IMR-90 (cell line): ENCODE data around the gene ANXA1.

Source experiments
- BHLHE40 ChIP-seq: fragments of 150-350 bp; IDR thresholded peaks from 2 replicates; pipeline ENCODE4 v1.6.1; 2016; ENCODE audit warnings: mild to moderate bottlenecking, low read depth, low read length
- CEBPB ChIP-seq: IDR thresholded peaks from 2 replicates; pipeline ENCODE4 v1.6.1; 2012; ENCODE audit warnings: low read depth, low read length, improper control_type of control experiment
- CHD1 ChIP-seq: IDR thresholded peaks from 2 replicates; pipeline ENCODE4 v1.6.1; 2012; ENCODE audit warnings: low read depth, low read length, improper control_type of control experiment
- MAFK ChIP-seq: IDR thresholded peaks from 2 replicates; pipeline ENCODE4 v1.6.1; 2012; ENCODE audit warnings: low read depth, low read length, improper control_type of control experiment
- MXI1 ChIP-seq: IDR thresholded peaks from 2 replicates; pipeline ENCODE4 v1.6.1; 2012; ENCODE audit warnings: low read depth, mild to moderate bottlenecking, low read length, moderate library complexity, borderline replicate concordance
- POLR2A ChIP-seq: IDR thresholded peaks from 2 replicates; pipeline ENCODE4 v1.6.1; 2012; ENCODE audit warnings: mild to moderate bottlenecking, low read depth, low read length
- RCOR1 ChIP-seq: IDR thresholded peaks from 2 replicates; pipeline ENCODE4 v1.6.1; 2012; ENCODE audit warnings: mild to moderate bottlenecking, low read length, improper control_type of control experiment; ENCODE audit not compliant: insufficient replicate concordance
- SMC3 ChIP-seq: fragments of 150-350 bp; IDR thresholded peaks from 2 replicates; pipeline ENCODE4 v1.6.1; 2016; ENCODE audit warnings: low read depth, mild to moderate bottlenecking, antibody characterized with exemption, low read length, moderate library complexity
- TF ChIP-seq, protein P1 (sequence below): conservative IDR thresholded peaks from 2 replicates; pipeline ENCODE4 v1.5.1; 2012; ENCODE audit warnings: mild to moderate bottlenecking, low read depth, low read length, improper control_type of control experiment
- TF ChIP-seq, protein P2 (sequence below): fragments of 150-350 bp; IDR thresholded peaks from 2 replicates; pipeline ENCODE4 v1.6.1; 2016; ENCODE audit warnings: low read depth, mild to moderate bottlenecking, low read length, moderate library complexity, borderline replicate concordance

DNA sequence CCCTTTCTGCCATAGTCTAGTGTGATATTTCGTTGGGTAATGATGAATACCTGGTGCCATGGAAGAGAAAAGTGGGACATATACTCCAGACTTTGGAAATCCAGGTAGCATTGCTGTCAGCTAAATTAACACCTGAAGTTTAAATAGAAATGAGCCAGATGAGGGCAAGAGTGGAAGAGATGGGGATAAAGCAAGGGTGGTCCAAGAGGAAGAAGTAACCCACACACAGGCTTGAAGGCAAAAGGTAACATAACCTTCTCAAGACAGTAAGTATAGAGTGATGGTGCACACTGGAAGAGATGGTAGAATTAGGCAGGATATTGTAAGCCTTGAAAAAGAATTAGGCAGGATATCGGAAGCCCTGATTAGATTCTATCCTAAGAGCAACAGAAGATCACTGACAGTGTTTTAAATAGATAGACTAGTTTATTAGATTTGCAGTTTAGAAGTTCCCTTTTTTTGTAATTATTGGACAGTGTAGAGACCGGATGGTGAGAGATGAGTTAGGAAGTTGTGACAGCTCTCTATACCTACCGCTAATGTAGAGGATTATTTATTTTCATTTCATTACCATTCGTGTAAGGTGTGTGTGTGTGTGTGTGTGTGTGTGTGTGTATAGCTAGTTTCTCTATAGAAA lies 16.8 kb downstream of the ANXA1 start:
- no peak for TF ChIP-seq RCOR1
- TF ChIP-seq, protein P1, sequence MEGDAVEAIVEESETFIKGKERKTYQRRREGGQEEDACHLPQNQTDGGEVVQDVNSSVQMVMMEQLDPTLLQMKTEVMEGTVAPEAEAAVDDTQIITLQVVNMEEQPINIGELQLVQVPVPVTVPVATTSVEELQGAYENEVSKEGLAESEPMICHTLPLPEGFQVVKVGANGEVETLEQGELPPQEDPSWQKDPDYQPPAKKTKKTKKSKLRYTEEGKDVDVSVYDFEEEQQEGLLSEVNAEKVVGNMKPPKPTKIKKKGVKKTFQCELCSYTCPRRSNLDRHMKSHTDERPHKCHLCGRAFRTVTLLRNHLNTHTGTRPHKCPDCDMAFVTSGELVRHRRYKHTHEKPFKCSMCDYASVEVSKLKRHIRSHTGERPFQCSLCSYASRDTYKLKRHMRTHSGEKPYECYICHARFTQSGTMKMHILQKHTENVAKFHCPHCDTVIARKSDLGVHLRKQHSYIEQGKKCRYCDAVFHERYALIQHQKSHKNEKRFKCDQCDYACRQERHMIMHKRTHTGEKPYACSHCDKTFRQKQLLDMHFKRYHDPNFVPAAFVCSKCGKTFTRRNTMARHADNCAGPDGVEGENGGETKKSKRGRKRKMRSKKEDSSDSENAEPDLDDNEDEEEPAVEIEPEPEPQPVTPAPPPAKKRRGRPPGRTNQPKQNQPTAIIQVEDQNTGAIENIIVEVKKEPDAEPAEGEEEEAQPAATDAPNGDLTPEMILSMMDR: no peak
- TF ChIP-seq, protein P2, sequence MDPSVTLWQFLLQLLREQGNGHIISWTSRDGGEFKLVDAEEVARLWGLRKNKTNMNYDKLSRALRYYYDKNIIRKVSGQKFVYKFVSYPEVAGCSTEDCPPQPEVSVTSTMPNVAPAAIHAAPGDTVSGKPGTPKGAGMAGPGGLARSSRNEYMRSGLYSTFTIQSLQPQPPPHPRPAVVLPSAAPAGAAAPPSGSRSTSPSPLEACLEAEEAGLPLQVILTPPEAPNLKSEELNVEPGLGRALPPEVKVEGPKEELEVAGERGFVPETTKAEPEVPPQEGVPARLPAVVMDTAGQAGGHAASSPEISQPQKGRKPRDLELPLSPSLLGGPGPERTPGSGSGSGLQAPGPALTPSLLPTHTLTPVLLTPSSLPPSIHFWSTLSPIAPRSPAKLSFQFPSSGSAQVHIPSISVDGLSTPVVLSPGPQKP: no peak
- TF ChIP-seq CEBPB: no peak
- no peak for TF ChIP-seq BHLHE40
- TF ChIP-seq POLR2A: no peak
- no peak for TF ChIP-seq CHD1
- TF ChIP-seq SMC3: no peak
- TF ChIP-seq MXI1: no peak
- TF ChIP-seq MAFK: no peak
